Ectodermal cell (in vitro differentiated cells): ENCODE results near the gene NPAS1.
A peak's percentile ranks its signal among the peaks of the same experiment; 100 is the strongest.

Experiments used
- H3K27ac ChIP-seq: 2 replicates; pipeline ENCODE4 v1.7.0; 2013; ENCODE audit warnings: mild to moderate bottlenecking, low read depth, low read length; ENCODE audit not compliant: insufficient read depth, poor library complexity, severe bottlenecking
- H3K27me3 ChIP-seq: 2 replicates; pipeline ENCODE4 v1.7.0; 2013; ENCODE audit warnings: mild to moderate bottlenecking, low read length; ENCODE audit not compliant: insufficient read depth, control insufficient read depth, poor library complexity, severe bottlenecking
- H3K36me3 ChIP-seq: one replicate; pipeline ENCODE4 v1.7.0; 2013; ENCODE audit warnings: low read length; ENCODE audit not compliant: control insufficient read depth, insufficient read depth
- H3K4me1 ChIP-seq: one replicate; pipeline ENCODE4 v1.7.0; 2013; ENCODE audit warnings: low read length; ENCODE audit not compliant: control insufficient read depth, insufficient read depth
- H3K4me3 ChIP-seq: 2 replicates; pipeline ENCODE4 v1.7.0; 2013; ENCODE audit warnings: low read depth, low read length, control low read depth; ENCODE audit not compliant: insufficient read depth
- H3K9me3 ChIP-seq: 2 replicates; pipeline ENCODE4 v1.7.0; 2013; ENCODE audit warnings: mild to moderate bottlenecking, low read length, moderate library complexity; ENCODE audit not compliant: control insufficient read depth
- WGBS, 2 experiments: methylation state at CpG; one replicate each; pipeline ENCODE4 v1.1.7; 2013; ENCODE audit warnings: missing lambda C conversion rate in 2 of 2; 5-methylcytosine and 5-hydroxymethylcytosine counted together

The NPAS1 gene

DNA sequence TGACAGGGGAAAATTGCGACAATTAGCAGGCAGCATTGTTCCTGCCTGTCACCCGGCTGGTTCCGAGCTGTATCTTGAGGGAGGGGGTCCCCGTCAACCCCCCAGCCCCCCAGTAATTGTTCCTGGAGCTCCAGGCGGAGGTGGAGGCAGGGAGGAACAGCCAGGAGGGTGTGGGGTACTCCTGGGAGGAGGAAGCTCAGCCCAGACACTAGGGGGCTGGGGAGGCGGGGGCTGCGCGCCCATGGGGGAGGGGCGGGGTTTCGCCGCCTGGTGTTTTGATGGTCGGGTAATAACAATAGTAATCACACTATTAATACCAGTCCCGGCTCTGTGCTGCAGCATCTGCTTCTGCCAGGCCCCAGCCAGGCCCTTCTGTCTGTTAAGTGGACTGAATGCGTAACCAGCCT is 8.6 kb downstream of the NPAS1 start:
- Histone ChIP-seq H3K4me1 (peaks cover 9% of the 10 kb centered on the region), H3K27ac (no peak overlapping the region), H3K27me3 (peaks cover 57% of the 10 kb centered on the region), H3K4me3 (no peak overlapping the region), H3K36me3 (no peaks in the 10 kb centered on the region), H3K9me3 (no peaks in the 10 kb centered on the region)
- WGBS, 2 experiments = 21 to 22% methylated on average over 9 to 14 of the region's 14 CpGs

DNA sequence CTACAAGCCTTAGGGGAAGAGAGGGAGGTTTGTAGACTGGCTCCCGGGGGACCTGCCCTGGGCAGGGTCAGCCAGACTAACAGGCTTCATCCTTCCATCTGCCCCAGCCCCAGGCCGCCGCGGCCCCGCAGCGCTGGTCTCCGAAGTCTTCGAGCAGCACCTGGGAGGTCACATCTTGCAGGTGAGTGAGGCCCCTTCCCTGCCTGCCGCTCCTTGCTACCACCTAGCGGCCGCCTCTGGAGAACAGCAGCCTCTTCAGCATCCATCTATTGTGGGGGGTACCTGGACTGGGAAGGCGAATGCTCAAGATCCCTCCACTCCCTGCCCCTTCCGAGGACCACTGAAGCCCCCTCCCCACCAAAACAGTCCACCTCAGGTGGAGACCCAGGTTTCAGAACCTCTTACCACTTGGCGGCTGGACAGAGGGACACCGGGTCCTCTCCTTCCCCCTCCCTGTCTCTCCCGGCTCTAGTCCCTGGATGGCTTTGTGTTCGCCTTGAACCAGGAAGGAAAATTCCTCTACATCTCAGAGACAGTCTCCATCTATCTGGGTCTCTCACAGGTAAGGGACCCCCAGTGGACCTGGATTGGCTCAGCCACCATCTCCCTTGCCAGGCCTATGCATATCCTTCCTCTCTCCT is 12.7 kb downstream of the NPAS1 start:
- Histone ChIP-seq H3K4me1 (peaks cover 17% of the 10 kb centered on the region), H3K27ac (no peak overlapping the region), H3K9me3 (no peaks in the 10 kb centered on the region), H3K4me3 (no peak overlapping the region), H3K27me3 (peaks cover 20% of the 10 kb centered on the region), H3K36me3 (no peaks in the 10 kb centered on the region)
- WGBS, 2 experiments = 26 to 27% methylated on average over 17 of the region's 17 CpGs

DNA sequence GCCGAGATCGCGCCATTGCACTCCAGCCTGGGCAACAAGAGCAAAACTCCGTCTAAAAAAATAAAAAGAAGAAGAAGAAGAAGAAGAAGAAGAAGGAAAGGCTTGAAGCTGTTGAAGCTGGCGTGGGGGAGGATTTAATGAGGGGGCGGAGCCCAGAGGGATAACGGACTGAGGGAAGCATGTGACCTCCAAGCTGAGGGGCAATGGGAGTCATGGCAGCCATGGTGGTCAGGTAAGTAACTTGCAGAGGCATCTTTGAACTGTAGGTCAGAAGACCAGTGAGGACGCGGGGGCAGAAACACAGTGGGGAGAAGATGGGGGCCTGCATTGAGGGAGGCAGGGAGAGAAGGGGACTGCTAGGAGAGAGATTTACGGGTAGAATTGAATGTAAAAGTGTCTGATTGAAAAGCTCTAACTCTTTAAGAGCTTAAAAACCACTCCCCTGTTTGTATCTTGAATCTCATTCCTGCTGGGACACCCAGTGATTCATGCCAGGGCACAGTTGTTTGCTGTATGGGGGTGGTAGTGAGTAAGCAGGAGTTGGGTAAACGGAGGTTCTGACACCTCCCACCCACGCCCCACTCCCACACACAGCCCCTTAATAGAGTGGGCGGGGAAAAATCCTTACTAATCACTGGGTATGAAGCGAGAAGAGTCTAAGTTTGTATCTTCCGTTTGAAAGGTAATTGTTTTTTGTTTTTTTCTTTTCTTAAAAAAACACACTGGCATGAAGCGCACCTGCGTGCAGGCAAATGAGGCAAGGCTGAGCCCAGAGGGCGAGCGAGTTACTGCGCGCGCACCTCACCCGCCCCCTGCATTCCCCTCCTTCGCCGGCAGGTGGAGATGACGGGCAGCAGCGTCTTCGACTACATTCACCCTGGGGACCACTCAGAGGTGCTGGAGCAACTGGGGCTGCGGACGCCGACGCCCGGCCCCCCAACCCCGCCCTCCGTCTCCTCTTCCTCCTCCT is 15.8 kb downstream of the NPAS1 start:
- WGBS, 2 experiments = 12% methylated on average over 32 to 33 of the region's 35 CpGs
- peaks cover 4% of the 10 kb centered on the region for H3K27me3 ChIP-seq
- H3K27ac ChIP-seq = no peak overlapping the region
- no peaks in the 10 kb centered on the region for H3K9me3 ChIP-seq
- H3K4me1 ChIP-seq = peaks cover 8% of the 10 kb centered on the region
- no peaks in the 10 kb centered on the region for H3K36me3 ChIP-seq
- peak overlapping the region; percentile 49 for H3K4me3 ChIP-seq

DNA sequence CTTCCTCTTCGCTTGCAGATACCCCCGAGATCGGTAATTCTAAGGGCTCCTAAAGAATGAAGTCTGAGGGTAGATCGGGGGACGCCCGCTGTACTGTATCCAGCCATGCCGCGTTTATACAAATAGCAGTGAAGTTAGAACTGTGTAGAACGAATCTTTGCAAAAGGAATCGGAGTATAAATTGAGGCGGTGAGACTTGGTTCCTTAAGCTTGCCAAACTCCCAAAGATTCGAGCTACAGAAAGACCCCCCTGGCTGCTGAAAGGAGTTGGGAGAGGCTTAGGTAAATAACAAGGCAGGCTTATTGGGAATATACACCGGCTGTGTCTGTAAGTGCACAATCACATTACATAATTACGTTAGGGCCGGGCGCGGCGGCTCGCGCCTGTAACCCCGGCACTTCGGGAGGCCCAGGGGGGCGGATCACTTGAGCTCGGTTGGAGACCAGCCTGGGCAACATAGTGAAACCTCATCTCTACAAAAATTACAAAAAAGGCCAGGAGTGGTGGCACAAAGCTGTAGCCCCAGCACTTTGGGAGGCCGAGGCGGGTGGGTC is 16.5 kb downstream of the NPAS1 start:
- Histone ChIP-seq H3K27me3 (peaks cover 4% of the 10 kb centered on the region), H3K4me3 (peak overlapping the region; percentile 49), H3K36me3 (no peaks in the 10 kb centered on the region), H3K9me3 (no peaks in the 10 kb centered on the region), H3K4me1 (peaks cover 8% of the 10 kb centered on the region), H3K27ac (no peak overlapping the region)
- 48 to 54% methylated on average over 26 of the region's 26 CpGs for WGBS, 2 experiments

DNA sequence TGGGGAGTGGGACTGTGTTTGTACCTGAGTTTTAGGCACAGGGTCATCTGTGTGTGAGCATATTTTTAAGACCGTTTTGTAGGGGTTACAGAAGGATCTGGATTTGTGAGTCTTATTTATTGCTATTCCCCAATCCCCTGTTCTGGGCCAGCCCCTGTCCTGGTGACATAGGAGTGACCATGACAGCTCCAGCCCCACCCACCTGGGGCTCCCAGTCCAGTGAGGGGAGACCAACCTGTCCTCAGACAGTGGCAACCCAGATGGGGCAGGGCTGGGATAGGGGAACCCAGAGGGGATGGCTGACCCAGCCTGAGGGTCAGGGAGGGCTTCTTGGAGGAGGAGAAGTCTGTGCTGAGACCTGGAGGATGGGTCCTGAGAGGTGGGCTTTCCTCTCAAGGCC is 18.1 kb downstream of the NPAS1 start:
- no peaks in the 10 kb centered on the region for H3K27me3 ChIP-seq
- no peaks in the 10 kb centered on the region for H3K9me3 ChIP-seq
- H3K4me3 ChIP-seq = no peak overlapping the region
- no peak overlapping the region for H3K27ac ChIP-seq
- H3K4me1 ChIP-seq = peaks cover 8% of the 10 kb centered on the region
- 87 to 94% methylated on average over 1 of the region's 1 CpG for WGBS, 2 experiments
- no peaks in the 10 kb centered on the region for H3K36me3 ChIP-seq

DNA sequence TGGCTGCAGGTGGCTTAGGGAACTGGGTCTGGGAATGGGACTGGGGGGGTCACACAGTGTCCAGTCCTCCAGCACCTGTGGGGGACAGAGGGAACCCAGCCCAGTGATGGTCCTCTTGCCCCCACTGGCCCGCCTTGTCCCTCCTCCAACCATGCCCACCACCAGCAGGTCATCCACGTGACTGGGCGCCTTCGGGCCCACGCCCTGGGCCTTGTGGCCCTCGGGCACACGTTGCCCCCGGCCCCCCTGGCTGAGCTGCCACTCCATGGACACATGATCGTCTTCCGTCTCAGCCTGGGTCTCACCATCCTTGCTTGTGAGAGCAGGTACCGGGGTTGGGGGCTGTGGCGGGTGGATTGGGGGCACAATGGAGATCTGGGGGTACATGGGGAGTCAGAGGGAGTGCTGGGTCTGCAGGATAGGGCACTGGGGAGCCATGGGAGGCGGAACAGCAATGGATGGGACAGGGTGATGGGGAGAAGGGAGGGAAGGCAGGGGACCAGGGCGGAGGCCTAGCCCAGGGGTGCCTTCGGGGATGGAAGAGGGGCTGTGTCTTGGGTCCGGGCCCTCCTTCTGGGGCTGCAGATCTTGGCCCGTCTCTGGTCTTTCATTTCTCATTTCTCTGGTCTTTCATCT is 19.7 kb downstream of the NPAS1 start:
- no peak overlapping the region for H3K4me3 ChIP-seq
- no peaks in the 10 kb centered on the region for H3K9me3 ChIP-seq
- H3K36me3 ChIP-seq = no peaks in the 10 kb centered on the region
- H3K4me1 ChIP-seq = peaks cover 8% of the 10 kb centered on the region
- WGBS, 2 experiments = 93 to 95% methylated on average over 17 of the region's 17 CpGs
- no peak overlapping the region for H3K27ac ChIP-seq
- H3K27me3 ChIP-seq = no peaks in the 10 kb centered on the region

DNA sequence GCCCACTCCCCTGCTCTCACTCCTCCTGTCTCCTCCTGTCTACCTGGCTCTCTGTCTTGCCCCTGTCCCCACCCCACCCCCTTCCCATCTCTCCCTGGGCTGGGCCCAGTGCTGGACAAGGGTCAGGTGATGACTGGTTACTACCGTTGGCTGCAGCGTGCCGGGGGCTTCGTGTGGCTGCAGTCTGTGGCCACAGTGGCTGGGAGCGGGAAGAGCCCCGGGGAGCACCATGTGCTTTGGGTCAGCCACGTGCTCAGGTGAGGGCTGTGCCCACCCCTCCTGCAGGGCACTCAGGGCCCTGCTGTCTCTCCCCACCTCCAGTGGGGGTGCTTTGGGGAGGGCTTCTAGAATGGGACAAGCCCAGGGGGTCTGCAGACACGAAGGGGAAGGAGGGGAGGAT is 21.2 kb downstream of the NPAS1 start:
- Histone ChIP-seq H3K4me1 (peaks cover 4% of the 10 kb centered on the region), H3K36me3 (no peaks in the 10 kb centered on the region), H3K27me3 (no peaks in the 10 kb centered on the region), H3K27ac (no peak overlapping the region), H3K4me3 (no peak overlapping the region), H3K9me3 (no peaks in the 10 kb centered on the region)
- 89% methylated on average over 8 of the region's 8 CpGs for WGBS, 2 experiments

DNA sequence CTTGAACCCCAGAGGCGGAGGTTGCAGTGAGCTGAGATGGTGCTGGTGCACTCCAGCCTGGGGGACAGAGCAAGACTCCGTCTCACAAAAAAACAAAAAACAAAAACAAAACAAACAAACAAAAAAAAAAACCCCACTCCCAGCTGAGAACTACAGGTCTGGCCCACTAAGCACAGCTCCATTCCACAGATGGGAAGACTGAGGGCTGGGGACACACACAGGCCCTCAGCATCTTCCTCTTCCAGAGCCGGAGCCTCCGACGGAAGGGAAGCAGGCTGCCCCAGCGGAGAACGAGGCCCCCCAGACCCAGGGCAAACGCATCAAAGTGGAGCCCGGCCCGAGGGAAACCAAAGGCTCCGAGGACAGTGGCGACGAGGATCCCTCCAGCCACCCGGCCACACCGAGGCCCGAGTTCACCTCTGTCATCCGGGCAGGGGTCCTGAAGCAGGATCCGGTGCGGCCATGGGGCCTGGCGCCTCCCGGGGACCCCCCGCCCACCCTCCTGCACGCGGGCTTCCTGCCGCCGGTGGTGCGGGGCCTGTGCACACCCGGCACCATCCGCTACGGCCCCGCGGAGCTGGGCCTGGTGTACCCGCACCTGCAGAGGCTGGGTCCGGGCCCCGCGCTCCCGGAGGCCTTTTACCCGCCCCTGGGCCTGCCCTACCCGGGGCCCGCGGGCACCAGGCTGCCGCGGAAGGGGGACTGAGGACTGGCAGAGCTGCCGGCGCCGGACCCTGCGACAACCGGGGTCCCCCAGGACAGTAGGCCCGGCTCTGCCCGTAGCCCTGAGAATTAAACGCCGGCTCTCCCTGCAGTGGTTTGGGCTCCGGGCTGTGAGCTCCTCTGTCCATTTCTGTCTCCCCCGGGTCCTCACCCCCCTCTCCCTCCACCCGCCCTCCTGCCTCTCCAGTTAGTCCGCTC is 25.6 kb downstream of the NPAS1 start:
- Histone ChIP-seq H3K9me3 (no peaks in the 10 kb centered on the region), H3K27ac (no peak overlapping the region), H3K4me3 (no peak overlapping the region), H3K36me3 (no peaks in the 10 kb centered on the region), H3K27me3 (no peaks in the 10 kb centered on the region), H3K4me1 (no peaks in the 10 kb centered on the region)
- 94 to 95% methylated on average over 56 of the region's 56 CpGs for WGBS, 2 experiments

DNA sequence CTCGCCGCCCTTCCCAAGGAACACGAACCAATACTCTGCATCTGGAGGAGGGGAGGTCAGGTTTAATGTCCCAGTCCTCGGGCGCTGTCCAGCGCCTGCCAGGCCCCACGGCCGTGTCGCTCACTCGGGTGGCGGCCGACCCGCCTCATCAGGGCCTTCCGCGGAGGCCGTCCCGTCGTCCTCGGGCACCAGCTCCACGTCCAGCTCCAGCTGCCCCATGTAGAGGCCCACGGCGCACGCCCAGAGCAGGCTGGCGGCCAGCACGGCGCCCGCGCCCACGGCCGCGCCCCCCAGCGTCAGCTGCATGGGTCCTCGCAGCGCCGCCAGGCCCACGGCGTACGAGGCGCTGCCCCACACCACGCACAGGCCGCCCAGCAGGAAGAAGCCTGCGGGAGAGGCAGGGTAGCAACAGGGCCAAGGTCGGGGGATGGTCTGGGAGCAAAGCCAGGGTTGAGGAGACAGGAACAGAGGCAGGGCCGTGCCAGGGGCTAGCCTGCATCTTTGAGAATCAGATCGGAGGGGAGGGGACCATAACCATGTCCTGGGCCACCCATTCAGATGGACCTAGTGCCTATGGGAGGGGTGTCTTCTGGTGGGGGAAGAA is 26.3 kb downstream of the NPAS1 start:
- no peaks in the 10 kb centered on the region for H3K27me3 ChIP-seq
- no peaks in the 10 kb centered on the region for H3K36me3 ChIP-seq
- H3K27ac ChIP-seq = no peak overlapping the region
- WGBS, 2 experiments = 95% methylated on average over 45 of the region's 45 CpGs
- no peaks in the 10 kb centered on the region for H3K4me1 ChIP-seq
- no peaks in the 10 kb centered on the region for H3K9me3 ChIP-seq
- no peak overlapping the region for H3K4me3 ChIP-seq
